GM12878 (cell line): ENCODE results near the gene PRR15L. TPM values are rescaled to one million over a fixed set of nuclear protein-coding genes. Genes with fewer than 3 reads are reported as not detected.

Experiments
- ATAC-seq: fragments of 200-7000 bp; cut with Tn5 transposase; 3 replicates; pipeline ENCODE4 v1.9.1; 2020; ENCODE audit warnings: mild to moderate bottlenecking, moderate library complexity
- BruUV-seq: library from RNA; stranded (reverse); fragments of 400-500 nt; replicated peaks from 2 replicates; lab custom pipeline; 2021; lab: Mats Ljungman, UMichigan
- CTCF ChIA-PET: fragments of 300-600 bp; sonication (Branson Sonifier 250); formaldehyde crosslinking; extraction: SDS; loops from one replicate; lab custom pipeline; 2021; ENCODE audit warnings: inconsistent platforms; lab: Yijun Ruan, JAX
- POLR2A ChIA-PET: fragments of 350-600 bp; formaldehyde crosslinking; extraction: SDS; loops from one replicate; lab custom pipeline; 2021; ENCODE audit warnings: inconsistent platforms; lab: Charles Lee
- RAD21 ChIA-PET: fragments of 300-600 bp; sonication (Branson Sonifier 250); formaldehyde crosslinking; loops from one replicate; lab custom pipeline; 2023; ENCODE audit warnings: antibody characterized with exemption; ENCODE audit not compliant: unreplicated experiment; lab: Charles Lee
- SMC1A ChIA-PET: fragments of 300-600 bp; sonication (Branson Sonifier 250); formaldehyde crosslinking; loops from one replicate; lab custom pipeline; 2023; ENCODE audit not compliant: unreplicated experiment, uncharacterized antibody; lab: Charles Lee
- DNase-seq: peaks from one replicate; pipeline ENCODE4 v3.0.0-alpha.2; 2011; ENCODE audit warnings: low read depth, low spot score
- FAIRE-seq: peaks from 3 replicates; lab custom pipeline; 2011; peaks lifted over from hg19 to GRCh38; lab: Jason Lieb, UNC
- H2AFZ ChIP-seq: 2 replicates; pipeline ENCODE4 v1.6.0; 2011; ENCODE audit warnings: low read depth, low read length, control low read depth; ENCODE audit not compliant: control insufficient read depth
- H3K27ac ChIP-seq: 2 replicates; pipeline ENCODE4 v1.5.1; 2011; ENCODE audit warnings: control low read depth; ENCODE audit not compliant: control insufficient read depth, insufficient read depth
- H3K27me3 ChIP-seq, 2 experiments: replicated peaks in 1 of 2; 2 replicates each; pipeline versions ENCODE4 v1.6.0 to v1.6.1; 2011; ENCODE audit warnings: low read length in 1 of 2; ENCODE audit not compliant: control insufficient read depth in 2 of 2, insufficient read depth in 2 of 2
- H3K36me3 ChIP-seq, 2 experiments: 2 replicates each; pipeline ENCODE4 v1.5.1; 2011; ENCODE audit warnings: low read length in 1 of 2; ENCODE audit not compliant: control insufficient read depth in 2 of 2, insufficient read depth in 2 of 2
- H3K4me1 ChIP-seq: 2 replicates; pipeline ENCODE4 v1.6.1; 2011; ENCODE audit warnings: mild to moderate bottlenecking, low read length, moderate library complexity, mixed read lengths; ENCODE audit not compliant: control insufficient read depth, insufficient read depth
- H3K4me2 ChIP-seq: 2 replicates; pipeline ENCODE4 v1.6.0; 2011; ENCODE audit warnings: control low read depth; ENCODE audit not compliant: control insufficient read depth, insufficient read depth
- H3K4me3 ChIP-seq: fragments of 200-600 bp; sonication (generic); 2 replicates; pipeline ENCODE4 v1.5.1; 2016
- H3K79me2 ChIP-seq: 2 replicates; pipeline ENCODE4 v1.6.0; 2011; ENCODE audit warnings: low read length; ENCODE audit not compliant: control insufficient read depth, insufficient read depth
- H3K9ac ChIP-seq: 2 replicates; pipeline ENCODE4 v1.8.0; 2011; ENCODE audit warnings: low read length, control low read depth, mixed read lengths; ENCODE audit not compliant: control insufficient read depth, insufficient read depth
- H3K9me3 ChIP-seq: replicated peaks from 3 replicates; pipeline ENCODE4 v1.5.1; 2011; ENCODE audit warnings: mild to moderate bottlenecking, low read length; ENCODE audit not compliant: control insufficient read depth, insufficient read depth
- H4K20me1 ChIP-seq: 2 replicates; pipeline ENCODE4 v1.6.0; 2011; ENCODE audit not compliant: control insufficient read depth, insufficient read depth
- BRCA1 ChIP-seq: IDR thresholded peaks from 2 replicates; pipeline ENCODE4 v1.6.1; 2011; ENCODE audit warnings: low read depth, low read length, improper control_type of control experiment
- EZH2 ChIP-seq: IDR thresholded peaks from 2 replicates; pipeline ENCODE4 v1.6.1; 2012; ENCODE audit warnings: low read depth, mild to moderate bottlenecking, control low read depth, inconsistent platforms, low read length, borderline replicate concordance; ENCODE audit not compliant: control insufficient read depth
- HDGF ChIP-seq: fragments of 450-650 bp; IDR thresholded peaks from 2 replicates; pipeline ENCODE4 v1.6.1; 2016; ENCODE audit warnings: antibody characterized with exemption
- IKZF2 ChIP-seq, 2 experiments: fragments of 450-650 bp; IDR thresholded peaks; 2 replicates each; pipeline ENCODE4 v1.6.1; 2017; ENCODE audit warnings: mild to moderate bottlenecking in 2 of 2, moderate library complexity in 2 of 2
- KDM1A ChIP-seq: fragments of 200-600 bp; sonication (generic); IDR thresholded peaks from 2 replicates; pipeline ENCODE4 v1.6.1; 2016; ENCODE audit warnings: borderline replicate concordance
- MLLT1 ChIP-seq: fragments of 450-650 bp; IDR thresholded peaks from 2 replicates; pipeline ENCODE4 v1.6.1; 2016; ENCODE audit warnings: mild to moderate bottlenecking
- NR2F1 ChIP-seq: fragments of 450-650 bp; conservative IDR thresholded peaks from 2 replicates; pipeline ENCODE4 v1.6.1; 2017; ENCODE audit warnings: mild to moderate bottlenecking
- PAX8 ChIP-seq: fragments of 450-650 bp; IDR thresholded peaks from 2 replicates; pipeline ENCODE4 v1.6.1; 2017; ENCODE audit warnings: mild to moderate bottlenecking, moderate library complexity
- SMAD5 ChIP-seq: IDR thresholded peaks from 2 replicates; pipeline ENCODE4 v1.6.1; 2016; ENCODE audit warnings: antibody characterized with exemption, low read depth
- SMARCA5 ChIP-seq: fragments of 450-650 bp; IDR thresholded peaks from 2 replicates; pipeline ENCODE4 v1.6.1; 2017; ENCODE audit warnings: mild to moderate bottlenecking
- SPI1 ChIP-seq: IDR thresholded peaks from 2 replicates; pipeline ENCODE4 v1.6.1; 2011; ENCODE audit warnings: low read depth, mild to moderate bottlenecking, low read length, moderate library complexity, borderline replicate concordance; ENCODE audit not compliant: insufficient read depth
- TAF1 ChIP-seq: IDR thresholded peaks from 2 replicates; pipeline ENCODE4 v1.6.1; 2011; ENCODE audit warnings: mild to moderate bottlenecking, low read depth, low read length, borderline replicate concordance
- TCF7 ChIP-seq: IDR thresholded peaks from 2 replicates; pipeline ENCODE4 v1.6.1; 2014; ENCODE audit warnings: antibody characterized with exemption, borderline replicate concordance
- WRNIP1 ChIP-seq: IDR thresholded peaks from 2 replicates; pipeline ENCODE4 v1.6.1; 2011; ENCODE audit warnings: low read depth, low read length, improper control_type of control experiment, borderline replicate concordance
- WGBS: methylation state at CpG from one replicate; pipeline ENCODE4 v1.1.6; 2016; ENCODE audit warnings: low lambda C conversion rate; ENCODE audit not compliant: insufficient replicate concordance, insufficient coverage; ENCODE audit errors: missing lambda C conversion rate; 5-methylcytosine and 5-hydroxymethylcytosine counted together
- in situ Hi-C: fragments of 300-500 bp; cut with MboI; formaldehyde crosslinking; loops from 9 replicates; pipeline ENCODE4 v1.14.3; 2018; ENCODE audit warnings: mixed read lengths
- intact Hi-C: fragments of 100-400 bp; cut with micrococcal nuclease; formaldehyde crosslinking; loops from one replicate; pipeline ENCODE4 v1.14.2; 2022; ENCODE audit not compliant: unreplicated experiment
- polyA plus RNA-seq, 11 experiments: library from polyadenylated mRNA; depleted of rRNA in 4 of 11; unstranded in 6 of 11; stranded (reverse) in 5 of 11; fragments of >200 nt; fragmentation: Nextera tagmentation in 4 of 11; fragmentation: Illumina TruSeq in 1 of 11; extraction: Ambion mirVana in 4 of 11; extraction: Trizol in 1 of 11; gene quantifications; 1 replicate in 1 of 11; 2 replicates in 10 of 11; pipeline versions ENCODE4 v1.2.1 to v1.2.3, GENCODE V29; 2011 to 2016; ENCODE audit warnings: inconsistent platforms in 2 of 11, missing spikeins in 2 of 11, low read depth in 1 of 11
- total RNA-seq, 4 experiments: library from RNA; depleted of rRNA in 3 of 4; stranded (reverse); fragments of >200 nt in 3 of 4; fragmentation: Illumina TruSeq in 1 of 4; extraction: Trizol in 1 of 4; gene quantifications; 2 replicates each; pipeline versions ENCODE4 v1.2.1 to v1.2.3, GENCODE V29; 2013 to 2021
- TF ChIP-seq, protein P1 (sequence below): IDR thresholded peaks from 2 replicates; pipeline ENCODE4 v1.6.1; 2012; ENCODE audit warnings: low read length, inconsistent platforms
- TF ChIP-seq, protein P2 (sequence below): IDR thresholded peaks from 2 replicates; pipeline ENCODE4 v1.6.1; 2011; ENCODE audit warnings: low read depth, mild to moderate bottlenecking, low read length, moderate library complexity, borderline replicate concordance; ENCODE audit errors: extremely low read depth

Gene PRR15L
- total and polyA plus RNA-seq, 10 of the 15 experiments (the other 5 are each of a cell fraction or from before 2014, with no cell fraction given), result 0.11 to 0.18 TPM; not detected in 8

DNA sequence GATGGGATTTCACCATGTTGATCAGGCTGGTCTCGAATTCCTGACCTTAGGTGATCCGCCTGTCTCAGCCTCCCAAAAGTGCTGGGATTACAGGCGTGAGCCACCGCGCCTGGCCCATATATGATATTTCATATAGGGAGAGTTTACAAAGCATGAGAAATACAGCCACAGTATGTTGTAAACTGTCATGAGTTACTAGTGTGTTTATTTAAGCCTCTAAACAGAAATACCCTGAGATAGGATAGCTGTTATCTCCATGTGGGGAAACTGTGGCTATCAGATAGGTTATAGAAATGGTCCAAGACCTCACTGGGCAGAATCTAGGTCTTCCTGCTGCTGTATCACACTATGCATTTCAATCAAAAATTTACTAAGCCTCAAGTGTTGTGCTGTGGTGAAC lies 11.2 kb upstream of the PRR15L start:
- TF ChIP-seq SPI1 (no peak), TAF1 (no peak), SMARCA5 (no peak), HDGF (no peak), KDM1A (no peak), SMAD5 (no peak), WRNIP1 (no peak), MLLT1 (no peak), IKZF2 (IDR thresholded peaks at IDR 0.05) (no peak), TCF7 (no peak), PAX8 (no peak), NR2F1 (no peak), EZH2 (no peak), BRCA1 (no peak)
- TF ChIP-seq, protein P1, sequence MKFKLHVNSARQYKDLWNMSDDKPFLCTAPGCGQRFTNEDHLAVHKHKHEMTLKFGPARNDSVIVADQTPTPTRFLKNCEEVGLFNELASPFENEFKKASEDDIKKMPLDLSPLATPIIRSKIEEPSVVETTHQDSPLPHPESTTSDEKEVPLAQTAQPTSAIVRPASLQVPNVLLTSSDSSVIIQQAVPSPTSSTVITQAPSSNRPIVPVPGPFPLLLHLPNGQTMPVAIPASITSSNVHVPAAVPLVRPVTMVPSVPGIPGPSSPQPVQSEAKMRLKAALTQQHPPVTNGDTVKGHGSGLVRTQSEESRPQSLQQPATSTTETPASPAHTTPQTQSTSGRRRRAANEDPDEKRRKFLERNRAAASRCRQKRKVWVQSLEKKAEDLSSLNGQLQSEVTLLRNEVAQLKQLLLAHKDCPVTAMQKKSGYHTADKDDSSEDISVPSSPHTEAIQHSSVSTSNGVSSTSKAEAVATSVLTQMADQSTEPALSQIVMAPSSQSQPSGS, result no peak
- TF ChIP-seq, protein P2, sequence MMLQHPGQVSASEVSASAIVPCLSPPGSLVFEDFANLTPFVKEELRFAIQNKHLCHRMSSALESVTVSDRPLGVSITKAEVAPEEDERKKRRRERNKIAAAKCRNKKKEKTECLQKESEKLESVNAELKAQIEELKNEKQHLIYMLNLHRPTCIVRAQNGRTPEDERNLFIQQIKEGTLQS, result no peak
- BruUV-seq, result no TSS peak
- 58% methylated on average over 5 of the region's 5 CpGs for WGBS
- CTCF ChIA-PET, result interaction anchor here (0.5 to 14.3 kb wide), 8 partner anchors 8 to 427 kb away, joined by 3 to 463 read pairs (median 38); partner anchors contain the start of genes PNPO and PRR15L
- RAD21 ChIA-PET, result interaction anchor here (0.9 to 7.9 kb wide), 6 partner anchors 10 to 73 kb away, joined by 3 to 123 read pairs (median 12); partner anchors contain the start of gene SP2
- intact Hi-C loops, result no loop called here
- in situ Hi-C loops, result no loop called here
- ATAC-seq (no peak), FAIRE-seq (no peak), DNase-seq (no peak)
- Histone ChIP-seq H3K9ac (no peak overlapping the region), H3K36me3 (peaks cover 1 to 6% of the 10 kb centered on the region in 2 experiments; a peak in 3 of 4 replicates), H3K4me1 (peaks cover 15% of the 10 kb centered on the region), H3K9me3 (no peaks in the 10 kb centered on the region), H3K4me3 (no peak overlapping the region), H2AFZ (no peak overlapping the region), H3K27ac (no peak overlapping the region), H3K79me2 (peaks cover 20% of the 10 kb centered on the region), H4K20me1 (no peaks in the 10 kb centered on the region), H3K27me3 (no peaks in the 10 kb centered on the region), H3K4me2 (no peak overlapping the region)
- SMC1A ChIA-PET, result interaction anchor here (0.8 to 17.2 kb wide), 5 partner anchors 12 to 49 kb away, joined by 3 to 332 read pairs (median 7); no protein-coding TSS in a partner anchor
- POLR2A ChIA-PET, result interaction anchor here (0.5 to 5.2 kb wide), 6 partner anchors 11 to 147 kb away, joined by 3 to 55 read pairs (median 14); partner anchors contain the start of genes PNPO and PRR15L
